Thoracic aorta (tissue), 2 donors: Measurements from ENCODE around the gene ST7. TPM values are rescaled to one million over a fixed set of nuclear protein-coding genes. Genes with fewer than 3 reads are reported as not detected.

Experiments used
- ATAC-seq: fragments of 150-250 bp; one replicate; pipeline ENCODE4 v1.8.0; 2017; ENCODE audit warnings: low read depth; ENCODE audit not compliant: insufficient number of reproducible peaks, low FRiP score
- DNase-seq: peaks from one replicate; pipeline ENCODE4 v3.0.0-alpha.2; 2020; ENCODE audit warnings: low spot score
- H3K27ac ChIP-seq, 2 donors: fragments of 200-600 bp; sonication (generic); 1 replicate in 1 of 2; 2 replicates in 1 of 2; pipeline ENCODE4 v1.5.1; 2016; ENCODE audit warnings: mild to moderate bottlenecking in 2 of 2, moderate library complexity in 2 of 2
- H3K27me3 ChIP-seq: fragments of 200-600 bp; sonication (generic); replicated peaks from 2 replicates; pipeline ENCODE4 v1.6.0; 2016; ENCODE audit warnings: mild to moderate bottlenecking; ENCODE audit not compliant: insufficient read depth
- H3K36me3 ChIP-seq: fragments of 200-600 bp; sonication (generic); one replicate; pipeline ENCODE4 v1.5.1; 2016
- H3K4me1 ChIP-seq, 2 donors: fragments of 200-600 bp; sonication (generic); 1 replicate in 1 of 2; 2 replicates in 1 of 2; pipeline versions ENCODE4 v1.5.1 to v1.6.0; 2016; ENCODE audit warnings: low read depth in 2 of 2, mild to moderate bottlenecking in 1 of 2; ENCODE audit not compliant: control insufficient read depth in 1 of 2
- H3K4me3 ChIP-seq: fragments of 200-600 bp; sonication (generic); 2 replicates; pipeline ENCODE4 v1.5.1; 2016; ENCODE audit warnings: mild to moderate bottlenecking
- H3K9me3 ChIP-seq: fragments of 200-600 bp; sonication (generic); 2 replicates; pipeline ENCODE4 v1.5.1; 2016
- CTCF ChIP-seq: fragments of 200-600 bp; sonication (generic); IDR thresholded peaks from one replicate; pipeline ENCODE4 v1.5.1; 2019; ENCODE audit warnings: antibody characterized with exemption
- total RNA-seq, 2 donors: library from RNA; depleted of rRNA; stranded (reverse); fragments of >200 nt; gene quantifications; one replicate each; pipeline versions ENCODE4 v1.1.0 to v1.2.3, GENCODE V29; 2016

Gene ST7
- total RNA-seq, 2 donors from 2014 or later = 29.8 to 56.2 TPM

DNA sequence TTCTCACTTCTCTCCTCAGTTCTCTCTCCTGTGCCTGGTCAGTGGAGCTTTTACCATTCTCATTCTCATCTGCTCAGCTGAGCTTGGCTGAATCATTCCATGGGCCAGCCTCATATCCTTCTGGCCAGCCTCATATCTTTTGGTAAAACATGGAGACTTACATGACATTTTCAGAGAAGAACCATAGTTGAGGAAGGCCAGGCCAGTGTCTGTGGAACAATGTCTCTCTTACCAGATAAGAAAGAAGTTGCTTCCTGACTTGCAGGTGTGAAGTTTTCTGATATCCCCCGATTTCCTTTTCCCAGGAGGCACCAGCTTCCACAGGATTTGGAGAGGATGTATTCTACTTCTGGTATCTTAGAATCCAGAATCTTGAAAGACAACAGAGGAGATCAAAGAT lies 24.7 kb downstream of the ST7 start:
- no peaks in the 10 kb centered on the region for H3K4me1 ChIP-seq
- DNase-seq (no peak), ATAC-seq (no peak)
- H3K9me3 ChIP-seq = no peaks in the 10 kb centered on the region
- no peak for TF ChIP-seq CTCF
- H3K27ac ChIP-seq = no peak overlapping the region
- no peaks in the 10 kb centered on the region for H3K36me3 ChIP-seq
- no peak overlapping the region for H3K4me3 ChIP-seq
- H3K27me3 ChIP-seq = no peaks in the 10 kb centered on the region

- no peaks in the 10 kb centered on the region for H3K9me3 ChIP-seq
- ATAC-seq = no peak
- no peak for TF ChIP-seq CTCF
- H3K4me3 ChIP-seq = no peak overlapping the region
- no peak for DNase-seq
- H3K36me3 ChIP-seq = no peaks in the 10 kb centered on the region
- H3K27me3 ChIP-seq = no peaks in the 10 kb centered on the region
- H3K27ac ChIP-seq = no peak overlapping the region
- H3K4me1 ChIP-seq = no peaks in the 10 kb centered on the region
These were observed 26.1 kb downstream of the ST7 start for GRCh38 chr7:116979430-116979829.

GRCh38 chr7:116980354-116980753 lies 27.1 kb downstream of the ST7 start:
- H3K27me3 ChIP-seq = no peaks in the 10 kb centered on the region
- H3K4me1 ChIP-seq = no peaks in the 10 kb centered on the region
- DNase-seq (no peak), ATAC-seq (no peak)
- H3K9me3 ChIP-seq = no peaks in the 10 kb centered on the region
- no peak overlapping the region for H3K4me3 ChIP-seq
- no peak overlapping the region for H3K27ac ChIP-seq
- H3K36me3 ChIP-seq = no peaks in the 10 kb centered on the region
- TF ChIP-seq CTCF = no peak

DNA sequence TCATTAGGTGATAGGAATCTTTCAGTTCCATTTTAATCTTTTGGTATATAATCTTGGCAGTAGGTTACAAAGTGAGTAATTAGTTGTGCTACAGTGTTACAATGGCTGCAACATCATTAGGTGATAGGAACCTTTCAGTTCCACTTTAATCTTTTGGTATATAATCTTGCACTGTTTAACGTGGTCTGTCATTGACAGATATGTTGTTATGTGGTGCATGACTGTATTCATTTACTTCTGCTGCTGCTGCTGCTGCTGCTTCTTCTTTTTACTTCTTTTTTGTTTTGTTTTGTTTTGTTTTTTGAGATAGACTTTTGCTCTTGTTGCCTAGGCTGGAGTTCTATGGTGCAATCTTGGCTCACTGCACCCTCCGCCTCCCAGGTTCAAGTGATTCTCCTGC lies 28.6 kb downstream of the ST7 start:
- no peak for ATAC-seq
- Histone ChIP-seq H3K36me3 (no peaks in the 10 kb centered on the region), H3K4me3 (no peak overlapping the region), H3K27me3 (no peaks in the 10 kb centered on the region), H3K4me1 (no peaks in the 10 kb centered on the region), H3K9me3 (no peaks in the 10 kb centered on the region), H3K27ac (no peak overlapping the region)
- DNase-seq = no peak
- no peak for TF ChIP-seq CTCF

DNA sequence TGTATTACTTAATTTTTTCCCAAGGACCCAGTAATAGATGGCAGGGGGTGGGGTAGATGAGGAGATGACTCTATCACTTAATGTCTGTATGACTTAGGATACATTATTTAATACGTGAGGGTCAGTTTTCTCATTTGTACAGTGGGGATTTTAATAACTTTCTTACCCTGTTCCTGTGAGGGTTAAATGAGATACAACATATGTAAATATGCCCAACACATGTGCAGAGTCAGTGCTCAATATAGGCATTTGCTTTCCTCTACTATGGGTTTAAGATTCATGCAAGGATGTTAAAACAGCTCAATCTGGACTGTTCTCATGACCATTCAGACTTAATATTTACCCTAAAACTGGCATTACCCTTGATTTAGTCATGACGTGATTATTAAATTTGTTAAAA lies 31.2 kb downstream of the ST7 start:
- ATAC-seq (no peak), DNase-seq (no peak)
- Histone ChIP-seq H3K36me3 (no peaks in the 10 kb centered on the region), H3K27ac (no peak overlapping the region), H3K9me3 (no peaks in the 10 kb centered on the region), H3K4me1 (no peaks in the 10 kb centered on the region), H3K4me3 (no peak overlapping the region), H3K27me3 (no peaks in the 10 kb centered on the region)
- TF ChIP-seq CTCF = no peak
